ENCODE measurements around the gene KDM2A.
"Not testable (repeated sequence)": the region's sequence is repeated elsewhere in the genome, so short reads cannot be mapped to it uniquely, and the experiment has no call there.

The KDM2A gene

GRCh38 chr11:67118181-67118766, 789 bp upstream of the KDM2A start:
- peak; percentile 56 for DNase-seq

- DNase-seq: peak; percentile 26
Observed at GRCh38 chr11:67119585-67120391, 725 bp downstream of the KDM2A start.

GRCh38 chr11:67120456-67120855, 1.4 kb downstream of the KDM2A start:
- DNase-seq: no peak

GRCh38 chr11:67120881-67121710, 2.0 kb downstream of the KDM2A start:
- peak; percentile 24 for DNase-seq

- DNase-seq: not testable (repeated sequence)
Observed at GRCh38 chr11:67123801-67124200, 4.7 kb downstream of the KDM2A start.

GRCh38 chr11:67126243-67126642, 7.2 kb downstream of the KDM2A start:
- not testable (repeated sequence) for DNase-seq

- no peak for DNase-seq
Observed at GRCh38 chr11:67126986-67127385, 7.9 kb downstream of the KDM2A start.

- not testable (repeated sequence) for DNase-seq
Observed at GRCh38 chr11:67130861-67131260, 11.8 kb downstream of the KDM2A start.

GRCh38 chr11:67136156-67136555, 17.1 kb downstream of the KDM2A start:
- no peak for DNase-seq

GRCh38 chr11:67138922-67139321, 19.9 kb downstream of the KDM2A start:
- no peak for DNase-seq

GRCh38 chr11:67146516-67147226, 27.6 kb downstream of the KDM2A start:
- no peak for DNase-seq

GRCh38 chr11:67153971-67154370, 34.9 kb downstream of the KDM2A start:
- DNase-seq: no peak

GRCh38 chr11:67154726-67155125, 35.7 kb downstream of the KDM2A start:
- DNase-seq: no peak

- DNase-seq: no peak
Observed at GRCh38 chr11:67157691-67158090, 38.6 kb downstream of the KDM2A start.

GRCh38 chr11:67158221-67158620, 39.2 kb downstream of the KDM2A start:
- DNase-seq: no peak

GRCh38 chr11:67160045-67160444, 41.0 kb downstream of the KDM2A start:
- DNase-seq: no peak

- no peak for DNase-seq
Observed at GRCh38 chr11:67160872-67161783, 42.1 kb downstream of the KDM2A start.

- DNase-seq: no peak
Observed at GRCh38 chr11:67163006-67163405, 43.9 kb downstream of the KDM2A start.

- DNase-seq: no peak
Observed at GRCh38 chr11:67165623-67166022, 46.6 kb downstream of the KDM2A start.

GRCh38 chr11:67167091-67167490, 48.0 kb downstream of the KDM2A start:
- DNase-seq: no peak

GRCh38 chr11:67167719-67168118, 48.7 kb downstream of the KDM2A start:
- no peak for DNase-seq

- not testable (repeated sequence) for DNase-seq
Observed at GRCh38 chr11:67168911-67169310, 49.8 kb downstream of the KDM2A start.

All from stimulated activated CD4-positive, alpha-beta T cell treated with anti-CD3 and anti-CD28 coated beads, Interleukin-4, amount 100 ng/mL, for 24 hours (primary cell).